ENCODE measurements around the gene MAGEH1.
"Not testable (repeated sequence)": the region's sequence is repeated elsewhere in the genome, so short reads cannot be mapped to it uniquely, and the experiment has no call there.

Gene MAGEH1

GRCh38 chrX:55451990-55452832 lies at the start of gene MAGEH1:
TSS of gene MAGEH1 (plus strand) at chrX:55452127. CDS start at chrX:55452375, 248 bp downstream.
- peak; percentile 21 for DNase-seq (ENCODE audit: low spot score)

GRCh38 chrX:55427079-55427478 lies 24.8 kb upstream of the MAGEH1 start:
- peak; percentile 2 for DNase-seq (ENCODE audit: low spot score)

GRCh38 chrX:55443468-55443867 lies 8.5 kb upstream of the MAGEH1 start:
- not testable (repeated sequence) for DNase-seq (ENCODE audit: low spot score)

- DNase-seq (ENCODE audit: low spot score): peak; percentile 1
These were observed 1.7 kb upstream of the MAGEH1 start for GRCh38 chrX:55450259-55450658.

- DNase-seq (ENCODE audit: low spot score): no peak
These were observed 786 bp upstream of the MAGEH1 start for GRCh38 chrX:55451141-55451540.

GRCh38 chrX:55451626-55451989 lies 319 bp upstream of the MAGEH1 start:
- DNase-seq (ENCODE audit: low spot score): no peak

- DNase-seq (ENCODE audit: low spot score): no peak
These were observed 852 bp downstream of the MAGEH1 start for GRCh38 chrX:55452833-55453124.

GRCh38 chrX:55455708-55456107 lies 3.8 kb downstream of the MAGEH1 start:
- DNase-seq (ENCODE audit: low spot score): not testable (repeated sequence)

- DNase-seq (ENCODE audit: low spot score): not testable (repeated sequence)
These were observed 7.5 kb downstream of the MAGEH1 start for GRCh38 chrX:55459426-55459825.

GRCh38 chrX:55459926-55460325 lies 8.0 kb downstream of the MAGEH1 start:
- not testable (repeated sequence) for DNase-seq (ENCODE audit: low spot score)

GRCh38 chrX:55464050-55464449 lies 12.1 kb downstream of the MAGEH1 start:
- DNase-seq (ENCODE audit: low spot score): not testable (repeated sequence)

- DNase-seq (ENCODE audit: low spot score): not testable (repeated sequence)
These were observed 13.2 kb downstream of the MAGEH1 start for GRCh38 chrX:55465108-55465507.

GRCh38 chrX:55465791-55466190 lies 13.9 kb downstream of the MAGEH1 start:
- DNase-seq (ENCODE audit: low spot score): not testable (repeated sequence)

- not testable (repeated sequence) for DNase-seq (ENCODE audit: low spot score)
These were observed 28.0 kb downstream of the MAGEH1 start for GRCh38 chrX:55479956-55480355.

- no peak for DNase-seq (ENCODE audit: low spot score)
These were observed 28.6 kb downstream of the MAGEH1 start for GRCh38 chrX:55480390-55481062.

GRCh38 chrX:55484948-55485347 lies 33.0 kb downstream of the MAGEH1 start:
- DNase-seq (ENCODE audit: low spot score): no peak

- DNase-seq (ENCODE audit: low spot score): no peak
These were observed 34.8 kb downstream of the MAGEH1 start for GRCh38 chrX:55486736-55487135.

GRCh38 chrX:55487143-55487542 lies 35.2 kb downstream of the MAGEH1 start:
- no peak for DNase-seq (ENCODE audit: low spot score)

GRCh38 chrX:55488006-55488592 lies 36.2 kb downstream of the MAGEH1 start:
- peak; percentile 21 for DNase-seq (ENCODE audit: low spot score)

GRCh38 chrX:55488593-55489313 lies 36.8 kb downstream of the MAGEH1 start:
- DNase-seq (ENCODE audit: low spot score): peak; percentile 66

GRCh38 chrX:55489314-55490009 lies 37.5 kb downstream of the MAGEH1 start, which contains the start of gene USP51:
TSS of gene USP51 (minus strand) at chrX:55489848. CDS start at chrX:55488939, 909 bp downstream.
- DNase-seq (ENCODE audit: low spot score): peak; percentile 61

GRCh38 chrX:55490121-55490520 lies 38.2 kb downstream of the MAGEH1 start:
- no peak for DNase-seq (ENCODE audit: low spot score)

All from NAMALWA (cell line).